ENCODE results near the gene MROH7. TPM values are rescaled to one million over a fixed set of nuclear protein-coding genes. Genes with fewer than 3 reads are reported as not detected.

The MROH7 gene
- total and polyA plus RNA-seq, 9 of the 15 experiments (the other 6 are each of a cell fraction or from before 2014, with no cell fraction given): not detected

DNA sequence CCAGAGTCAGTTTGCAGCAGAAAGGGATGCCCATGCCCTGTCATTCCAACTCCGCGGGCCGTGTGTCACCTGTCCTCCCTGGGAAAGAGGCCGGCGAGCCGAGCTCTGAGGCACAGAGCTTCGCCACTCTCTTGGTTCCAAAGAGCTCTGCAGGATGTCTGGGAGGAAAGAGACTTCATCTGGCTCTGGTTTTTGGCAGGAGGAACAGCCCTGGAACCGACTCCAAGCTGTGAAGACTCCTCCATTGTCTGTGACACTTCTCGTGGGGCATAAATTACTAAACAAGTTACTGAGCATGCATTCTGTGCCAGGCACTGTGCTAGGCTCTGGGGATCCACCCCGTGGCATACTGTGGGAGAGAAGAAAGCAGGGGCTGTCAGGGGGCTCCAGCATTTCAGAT is 14.4 kb upstream of the MROH7 start:
- intact Hi-C loops (cut with micrococcal nuclease): no loop called here
- Histone ChIP-seq H3K4me3 (no peak overlapping the region), H3K27ac (ENCODE audit: extremely low read depth, low read depth, low read length) (no peak overlapping the region), H4K20me1 (replicated peaks; ENCODE audit: control insufficient read depth, insufficient read depth, low read length) (no peaks in the 10 kb centered on the region), H2AFZ (ENCODE audit: low read depth, low read length) (no peak overlapping the region), H3K9me3 (replicated peaks; ENCODE audit: control insufficient read depth, insufficient read depth, low read depth, low read length) (no peaks in the 10 kb centered on the region), H3K4me1 (replicated peaks in 1 of 2; ENCODE audit: control insufficient read depth in 2 of 2, insufficient read depth in 2 of 2, low read length in 2 of 2) (no peaks in the 10 kb centered on the region), H3K9me1 (ENCODE audit: control insufficient read depth, insufficient read depth, low read length) (no peaks in the 10 kb centered on the region), H3K36me3 (ENCODE audit: control insufficient read depth, insufficient read depth, low read length) (no peaks in the 10 kb centered on the region), H3K4me2 (ENCODE audit: insufficient read depth, low read length) (no peak overlapping the region), H3K79me2 (ENCODE audit: control insufficient read depth, insufficient read depth, low read length) (no peaks in the 10 kb centered on the region), H3K9ac (ENCODE audit: insufficient read depth in 1 of 2, low read depth in 2 of 2, low read length in 2 of 2) (no peak overlapping the region), H3K27me3 (ENCODE audit: control insufficient read depth in 2 of 2, insufficient read depth in 2 of 2, low read length in 2 of 2) (peaks cover 15 to 35% of the 10 kb centered on the region in 2 experiments)
- no peak for DNase-seq (ENCODE audit: extremely low read depth in 1 of 4, low spot score in 3 of 4)
- no peak for ATAC-seq
- CTCF ChIA-PET (ENCODE audit: low intra/inter-chr PET ratio): no interaction called here
- no TSS peak for BruUV-seq (replicated peaks)
- no peak for FAIRE-seq
- POLR2A ChIA-PET: no interaction called here
- WGBS (ENCODE audit: insufficient coverage, low coverage, missing lambda C conversion rate): no CpG with 5 or more reads among the region's 10 CpGs
- in situ Hi-C loops (cut with MboI): no loop called here
- TF ChIP-seq SETDB1 (IDR thresholded peaks at IDR 0.05; ENCODE audit: low read length) (no peak), ZNF695 (CRISPR knock-in tag; IDR thresholded peaks at IDR 0.05) (no peak), ZFP30 (CRISPR knock-in tag; IDR thresholded peaks at IDR 0.05; ENCODE audit: borderline replicate concordance) (no peak), MAFG (tag; conservative IDR thresholded peaks at IDR 0.05) (no peak), RFX7 (CRISPR knock-in tag; IDR thresholded peaks at IDR 0.05) (no peak)
- TF ChIP-seq, protein P1, sequence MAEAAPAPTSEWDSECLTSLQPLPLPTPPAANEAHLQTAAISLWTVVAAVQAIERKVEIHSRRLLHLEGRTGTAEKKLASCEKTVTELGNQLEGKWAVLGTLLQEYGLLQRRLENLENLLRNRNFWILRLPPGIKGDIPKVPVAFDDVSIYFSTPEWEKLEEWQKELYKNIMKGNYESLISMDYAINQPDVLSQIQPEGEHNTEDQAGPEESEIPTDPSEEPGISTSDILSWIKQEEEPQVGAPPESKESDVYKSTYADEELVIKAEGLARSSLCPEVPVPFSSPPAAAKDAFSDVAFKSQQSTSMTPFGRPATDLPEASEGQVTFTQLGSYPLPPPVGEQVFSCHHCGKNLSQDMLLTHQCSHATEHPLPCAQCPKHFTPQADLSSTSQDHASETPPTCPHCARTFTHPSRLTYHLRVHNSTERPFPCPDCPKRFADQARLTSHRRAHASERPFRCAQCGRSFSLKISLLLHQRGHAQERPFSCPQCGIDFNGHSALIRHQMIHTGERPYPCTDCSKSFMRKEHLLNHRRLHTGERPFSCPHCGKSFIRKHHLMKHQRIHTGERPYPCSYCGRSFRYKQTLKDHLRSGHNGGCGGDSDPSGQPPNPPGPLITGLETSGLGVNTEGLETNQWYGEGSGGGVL (CRISPR knock-in tag; IDR thresholded peaks at IDR 0.05): no peak
- TF ChIP-seq, protein P2, sequence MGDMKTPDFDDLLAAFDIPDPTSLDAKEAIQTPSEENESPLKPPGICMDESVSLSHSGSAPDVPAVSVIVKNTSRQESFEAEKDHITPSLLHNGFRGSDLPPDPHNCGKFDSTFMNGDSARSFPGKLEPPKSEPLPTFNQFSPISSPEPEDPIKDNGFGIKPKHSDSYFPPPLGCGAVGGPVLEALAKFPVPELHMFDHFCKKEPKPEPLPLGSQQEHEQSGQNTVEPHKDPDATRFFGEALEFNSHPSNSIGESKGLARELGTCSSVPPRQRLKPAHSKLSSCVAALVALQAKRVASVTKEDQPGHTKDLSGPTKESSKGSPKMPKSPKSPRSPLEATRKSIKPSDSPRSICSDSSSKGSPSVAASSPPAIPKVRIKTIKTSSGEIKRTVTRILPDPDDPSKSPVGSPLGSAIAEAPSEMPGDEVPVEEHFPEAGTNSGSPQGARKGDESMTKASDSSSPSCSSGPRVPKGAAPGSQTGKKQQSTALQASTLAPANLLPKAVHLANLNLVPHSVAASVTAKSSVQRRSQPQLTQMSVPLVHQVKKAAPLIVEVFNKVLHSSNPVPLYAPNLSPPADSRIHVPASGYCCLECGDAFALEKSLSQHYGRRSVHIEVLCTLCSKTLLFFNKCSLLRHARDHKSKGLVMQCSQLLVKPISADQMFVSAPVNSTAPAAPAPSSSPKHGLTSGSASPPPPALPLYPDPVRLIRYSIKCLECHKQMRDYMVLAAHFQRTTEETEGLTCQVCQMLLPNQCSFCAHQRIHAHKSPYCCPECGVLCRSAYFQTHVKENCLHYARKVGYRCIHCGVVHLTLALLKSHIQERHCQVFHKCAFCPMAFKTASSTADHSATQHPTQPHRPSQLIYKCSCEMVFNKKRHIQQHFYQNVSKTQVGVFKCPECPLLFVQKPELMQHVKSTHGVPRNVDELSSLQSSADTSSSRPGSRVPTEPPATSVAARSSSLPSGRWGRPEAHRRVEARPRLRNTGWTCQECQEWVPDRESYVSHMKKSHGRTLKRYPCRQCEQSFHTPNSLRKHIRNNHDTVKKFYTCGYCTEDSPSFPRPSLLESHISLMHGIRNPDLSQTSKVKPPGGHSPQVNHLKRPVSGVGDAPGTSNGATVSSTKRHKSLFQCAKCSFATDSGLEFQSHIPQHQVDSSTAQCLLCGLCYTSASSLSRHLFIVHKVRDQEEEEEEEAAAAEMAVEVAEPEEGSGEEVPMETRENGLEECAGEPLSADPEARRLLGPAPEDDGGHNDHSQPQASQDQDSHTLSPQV (IDR thresholded peaks at IDR 0.05): no peak
- TF ChIP-seq, protein P3, sequence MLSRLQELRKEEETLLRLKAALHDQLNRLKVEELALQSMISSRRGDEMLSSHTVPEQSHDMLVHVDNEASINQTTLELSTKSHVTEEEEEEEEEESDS (CRISPR knock-in tag; IDR thresholded peaks at IDR 0.05): no peak
- TF ChIP-seq, protein P4, sequence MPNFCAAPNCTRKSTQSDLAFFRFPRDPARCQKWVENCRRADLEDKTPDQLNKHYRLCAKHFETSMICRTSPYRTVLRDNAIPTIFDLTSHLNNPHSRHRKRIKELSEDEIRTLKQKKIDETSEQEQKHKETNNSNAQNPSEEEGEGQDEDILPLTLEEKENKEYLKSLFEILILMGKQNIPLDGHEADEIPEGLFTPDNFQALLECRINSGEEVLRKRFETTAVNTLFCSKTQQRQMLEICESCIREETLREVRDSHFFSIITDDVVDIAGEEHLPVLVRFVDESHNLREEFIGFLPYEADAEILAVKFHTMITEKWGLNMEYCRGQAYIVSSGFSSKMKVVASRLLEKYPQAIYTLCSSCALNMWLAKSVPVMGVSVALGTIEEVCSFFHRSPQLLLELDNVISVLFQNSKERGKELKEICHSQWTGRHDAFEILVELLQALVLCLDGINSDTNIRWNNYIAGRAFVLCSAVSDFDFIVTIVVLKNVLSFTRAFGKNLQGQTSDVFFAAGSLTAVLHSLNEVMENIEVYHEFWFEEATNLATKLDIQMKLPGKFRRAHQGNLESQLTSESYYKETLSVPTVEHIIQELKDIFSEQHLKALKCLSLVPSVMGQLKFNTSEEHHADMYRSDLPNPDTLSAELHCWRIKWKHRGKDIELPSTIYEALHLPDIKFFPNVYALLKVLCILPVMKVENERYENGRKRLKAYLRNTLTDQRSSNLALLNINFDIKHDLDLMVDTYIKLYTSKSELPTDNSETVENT (CRISPR knock-in tag; IDR thresholded peaks at IDR 0.05): no peak
- TF ChIP-seq, protein P5, sequence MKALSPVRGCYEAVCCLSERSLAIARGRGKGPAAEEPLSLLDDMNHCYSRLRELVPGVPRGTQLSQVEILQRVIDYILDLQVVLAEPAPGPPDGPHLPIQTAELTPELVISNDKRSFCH (CRISPR knock-in tag; IDR thresholded peaks at IDR 0.05): no peak
- TF ChIP-seq, protein P5 (tag; IDR thresholded peaks at IDR 0.05): no peak
